Prostate gland (tissue), 2 donors: ENCODE measurements around the gene RSBN1L.

Source experiments
- POLR2A ChIP-seq: fragments of 450-650 bp; IDR thresholded peaks from one replicate; pipeline ENCODE4 v1.6.1; 2016; ENCODE audit warnings: antibody characterized with exemption, mild to moderate bottlenecking
- POLR2AphosphoS5 ChIP-seq: sonication (generic); formaldehyde crosslinking; IDR thresholded peaks from one replicate; pipeline ENCODE4 v1.6.1; 2017; ENCODE audit warnings: antibody characterized with exemption
- TF ChIP-seq, protein P1 (sequence below), 4 experiments: fragments of 200-600 bp in 2 of 4; fragments of 450-650 bp in 2 of 4; sonication (generic) in 2 of 4; IDR thresholded peaks; 1 replicate in 3 of 4; 2 replicates in 1 of 4; pipeline ENCODE4 v1.5.1; 2016 to 2019; ENCODE audit warnings: antibody characterized with exemption in 4 of 4, mild to moderate bottlenecking in 2 of 4, moderate library complexity in 2 of 4

DNA sequence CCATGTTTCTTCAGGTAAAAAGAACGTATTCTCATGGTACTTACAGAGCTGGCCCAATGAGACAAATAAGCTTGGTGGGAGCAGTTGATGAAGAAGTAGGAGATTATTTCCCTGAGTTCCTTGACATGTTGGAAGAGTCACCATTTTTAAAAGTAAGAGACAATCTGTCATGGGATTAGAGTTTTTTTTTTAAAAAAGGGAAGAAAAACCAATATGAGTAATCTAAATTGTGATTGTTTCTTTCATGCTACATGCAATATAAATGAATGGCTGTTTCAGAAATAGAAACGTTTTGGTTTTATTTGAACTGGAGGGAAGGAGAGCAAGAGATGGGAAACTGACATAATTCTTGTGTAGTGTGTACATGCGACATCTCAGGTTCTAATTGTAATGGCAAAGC is 69.2 kb downstream of the RSBN1L start:
- TF ChIP-seq, protein P1, sequence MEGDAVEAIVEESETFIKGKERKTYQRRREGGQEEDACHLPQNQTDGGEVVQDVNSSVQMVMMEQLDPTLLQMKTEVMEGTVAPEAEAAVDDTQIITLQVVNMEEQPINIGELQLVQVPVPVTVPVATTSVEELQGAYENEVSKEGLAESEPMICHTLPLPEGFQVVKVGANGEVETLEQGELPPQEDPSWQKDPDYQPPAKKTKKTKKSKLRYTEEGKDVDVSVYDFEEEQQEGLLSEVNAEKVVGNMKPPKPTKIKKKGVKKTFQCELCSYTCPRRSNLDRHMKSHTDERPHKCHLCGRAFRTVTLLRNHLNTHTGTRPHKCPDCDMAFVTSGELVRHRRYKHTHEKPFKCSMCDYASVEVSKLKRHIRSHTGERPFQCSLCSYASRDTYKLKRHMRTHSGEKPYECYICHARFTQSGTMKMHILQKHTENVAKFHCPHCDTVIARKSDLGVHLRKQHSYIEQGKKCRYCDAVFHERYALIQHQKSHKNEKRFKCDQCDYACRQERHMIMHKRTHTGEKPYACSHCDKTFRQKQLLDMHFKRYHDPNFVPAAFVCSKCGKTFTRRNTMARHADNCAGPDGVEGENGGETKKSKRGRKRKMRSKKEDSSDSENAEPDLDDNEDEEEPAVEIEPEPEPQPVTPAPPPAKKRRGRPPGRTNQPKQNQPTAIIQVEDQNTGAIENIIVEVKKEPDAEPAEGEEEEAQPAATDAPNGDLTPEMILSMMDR (IDR thresholded peaks at IDR 0.05), result no peak
- no peak for TF ChIP-seq POLR2AphosphoS5
- no peak for TF ChIP-seq POLR2A
